HG03460 (cell line): ENCODE results near the gene LBHD2.
"Not testable (repeated sequence)": the region's sequence is repeated elsewhere in the genome, so short reads cannot be mapped to it uniquely, and the experiment has no call there.

ENCODE experiments used
- ATAC-seq: cut with Tn5 transposase; IDR thresholded peaks from one replicate; pipeline ENCODE4 v1.9.1; 2021; ENCODE audit not compliant: unreplicated experiment

Gene LBHD2

DNA sequence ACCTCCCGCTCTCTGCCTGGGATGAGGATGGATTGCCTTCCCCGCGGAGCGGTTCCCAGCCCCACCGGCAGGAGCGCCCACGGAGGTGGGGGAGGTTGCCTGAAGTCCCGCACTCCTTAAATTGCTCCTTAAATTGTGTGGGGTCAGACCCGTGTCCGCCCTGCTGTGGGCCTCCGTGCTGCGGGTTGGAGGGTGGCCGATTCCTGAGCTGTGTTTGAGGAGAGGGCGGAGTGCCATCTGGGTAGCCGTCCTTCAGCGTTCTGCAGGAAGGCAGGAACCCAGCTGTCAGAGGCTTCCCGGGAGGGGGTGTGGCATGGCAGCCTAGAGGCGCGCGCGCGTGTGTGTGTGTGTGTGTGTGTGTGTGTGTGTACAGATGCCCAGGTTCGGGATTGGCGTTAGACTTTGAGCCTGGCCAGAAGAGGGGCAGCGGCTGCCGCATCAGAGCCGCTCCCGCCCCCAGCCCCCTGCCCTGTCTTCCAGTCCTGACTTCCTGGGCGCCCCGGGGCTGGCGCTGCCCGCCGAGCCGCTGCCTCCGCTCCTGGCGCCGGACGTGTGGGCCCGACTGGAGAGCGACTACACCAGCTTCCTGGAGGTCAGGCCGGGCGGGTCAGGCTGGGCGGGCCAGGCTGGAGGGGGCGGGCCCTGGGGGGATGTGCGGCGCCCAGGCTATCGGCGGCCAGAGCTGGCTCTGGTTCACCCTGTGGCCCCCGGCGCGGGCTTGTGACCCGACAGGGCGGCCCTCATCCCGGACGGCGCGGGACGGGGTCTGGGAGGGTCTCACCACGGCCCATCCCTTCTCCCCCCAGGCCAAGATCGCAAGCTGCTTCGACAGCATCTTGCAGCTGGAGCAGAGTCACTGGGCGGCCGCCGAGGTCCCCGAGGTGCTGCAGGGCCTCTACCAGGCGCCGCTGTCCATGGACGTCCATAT lies 19.7 kb downstream of the LBHD2 start:
- no peak for ATAC-seq

DNA sequence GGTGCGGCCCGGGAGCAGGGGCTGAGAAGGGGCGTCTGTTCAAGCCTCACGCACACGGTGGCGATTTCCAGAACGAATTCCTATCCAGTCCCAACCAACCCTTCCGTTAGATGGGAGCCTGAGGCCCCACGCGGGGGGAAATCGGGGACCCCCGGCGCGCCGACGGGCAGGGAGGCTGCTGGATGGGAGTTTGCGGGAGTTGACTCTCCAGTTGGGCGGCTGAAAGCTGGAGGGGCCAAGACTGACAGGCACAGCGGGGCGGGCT lies 20.3 kb downstream of the LBHD2 start:
- no peak for ATAC-seq

GRCh38 chr14:103104654-103105452 lies 20.8 kb downstream of the LBHD2 start:
- ATAC-seq, result peak; percentile 52

GRCh38 chr14:103105580-103106150 lies 21.7 kb downstream of the LBHD2 start:
- ATAC-seq, result no peak

- no peak for ATAC-seq
Observed at GRCh38 chr14:103107455-103107854, 23.4 kb downstream of the LBHD2 start.

DNA sequence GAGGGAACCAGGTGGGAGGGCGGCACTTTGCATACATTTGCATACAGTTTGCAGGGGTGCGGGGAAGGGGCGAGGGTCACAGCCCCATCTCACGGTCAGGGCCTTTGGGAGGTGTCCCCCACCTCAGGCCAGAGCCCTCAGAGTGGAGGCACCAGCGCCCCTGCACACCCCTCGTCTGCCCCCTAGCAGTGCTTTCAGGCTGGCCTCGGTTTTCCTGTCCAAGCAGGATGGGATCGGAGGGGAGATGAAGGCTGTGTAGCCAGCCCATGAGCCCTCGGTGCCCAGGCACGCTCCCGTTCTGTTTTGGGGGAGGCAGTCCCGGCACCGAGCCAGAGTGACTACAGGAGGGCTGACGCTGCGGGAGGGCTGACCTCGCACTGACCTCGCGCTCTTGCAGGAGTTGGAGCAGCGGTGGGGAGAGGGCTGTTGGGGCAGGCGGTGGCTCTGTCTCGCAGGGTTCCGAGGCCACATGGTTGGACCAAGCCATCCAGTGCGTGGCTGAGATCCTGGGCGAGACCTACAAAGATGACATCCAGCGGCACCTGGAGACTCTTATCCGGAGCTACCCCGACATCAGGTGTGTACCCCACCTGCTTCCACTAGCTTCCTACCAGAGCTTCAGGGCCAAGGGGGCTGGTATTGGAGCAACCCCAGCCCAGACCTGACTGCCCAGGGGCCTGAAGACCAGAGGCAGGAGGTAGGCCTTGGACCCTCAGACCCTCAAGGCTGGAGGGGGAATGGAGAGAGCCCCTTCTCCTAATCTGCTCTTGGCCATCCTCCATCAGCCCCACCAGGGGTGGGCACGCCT lies 24.1 kb downstream of the LBHD2 start:
- ATAC-seq, result no peak

GRCh38 chr14:103108749-103109207 lies 24.8 kb downstream of the LBHD2 start:
- no peak for ATAC-seq

DNA sequence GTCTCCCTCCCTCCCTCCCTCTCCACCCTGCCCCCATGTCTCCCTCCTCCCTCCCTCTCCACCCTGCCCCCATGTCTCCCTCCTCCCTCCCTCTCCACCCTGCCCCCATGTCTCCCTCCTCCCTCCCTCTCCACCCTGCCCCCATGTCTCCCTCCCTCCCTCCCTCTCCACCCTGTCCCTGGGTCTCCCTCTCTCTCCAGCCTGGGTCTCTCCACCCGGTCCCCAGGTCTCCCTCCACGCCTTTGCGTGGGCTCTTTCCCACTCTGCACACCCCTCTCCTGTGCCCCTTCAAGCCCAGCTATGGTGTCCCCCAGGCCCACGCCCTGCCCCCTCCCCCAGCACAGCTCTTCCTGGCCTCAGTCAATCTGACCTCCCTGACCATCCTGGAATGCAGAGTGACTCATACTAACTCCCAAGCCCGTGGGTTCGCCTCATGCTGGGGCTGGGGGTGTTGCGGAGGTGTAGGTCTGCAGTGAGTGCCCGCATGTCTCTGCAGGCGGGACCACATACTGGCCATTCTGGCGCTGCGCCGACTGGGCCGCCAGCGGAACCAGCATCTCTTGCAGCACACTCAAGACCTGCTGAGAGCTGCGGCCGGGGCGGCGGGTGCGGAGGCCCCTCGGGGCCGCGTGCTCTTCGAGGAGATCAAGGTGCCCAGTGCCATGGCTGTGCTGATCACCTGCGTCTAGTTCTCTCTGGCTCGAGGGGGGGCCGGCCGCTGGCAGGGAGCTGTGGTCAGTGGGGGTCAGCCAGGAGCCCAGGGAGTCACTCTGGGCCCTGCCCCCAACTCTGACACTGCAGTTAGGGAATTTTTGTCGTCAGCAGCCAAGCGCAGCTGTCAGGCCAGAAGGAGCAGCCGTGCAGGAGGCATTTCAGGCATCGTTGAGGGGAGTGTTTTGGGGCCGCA lies 25.8 kb downstream of the LBHD2 start:
- no peak for ATAC-seq

GRCh38 chr14:103110681-103111231 lies 26.7 kb downstream of the LBHD2 start:
- ATAC-seq, result no peak

GRCh38 chr14:103111232-103111868 lies 27.3 kb downstream of the LBHD2 start:
- no peak for ATAC-seq

DNA sequence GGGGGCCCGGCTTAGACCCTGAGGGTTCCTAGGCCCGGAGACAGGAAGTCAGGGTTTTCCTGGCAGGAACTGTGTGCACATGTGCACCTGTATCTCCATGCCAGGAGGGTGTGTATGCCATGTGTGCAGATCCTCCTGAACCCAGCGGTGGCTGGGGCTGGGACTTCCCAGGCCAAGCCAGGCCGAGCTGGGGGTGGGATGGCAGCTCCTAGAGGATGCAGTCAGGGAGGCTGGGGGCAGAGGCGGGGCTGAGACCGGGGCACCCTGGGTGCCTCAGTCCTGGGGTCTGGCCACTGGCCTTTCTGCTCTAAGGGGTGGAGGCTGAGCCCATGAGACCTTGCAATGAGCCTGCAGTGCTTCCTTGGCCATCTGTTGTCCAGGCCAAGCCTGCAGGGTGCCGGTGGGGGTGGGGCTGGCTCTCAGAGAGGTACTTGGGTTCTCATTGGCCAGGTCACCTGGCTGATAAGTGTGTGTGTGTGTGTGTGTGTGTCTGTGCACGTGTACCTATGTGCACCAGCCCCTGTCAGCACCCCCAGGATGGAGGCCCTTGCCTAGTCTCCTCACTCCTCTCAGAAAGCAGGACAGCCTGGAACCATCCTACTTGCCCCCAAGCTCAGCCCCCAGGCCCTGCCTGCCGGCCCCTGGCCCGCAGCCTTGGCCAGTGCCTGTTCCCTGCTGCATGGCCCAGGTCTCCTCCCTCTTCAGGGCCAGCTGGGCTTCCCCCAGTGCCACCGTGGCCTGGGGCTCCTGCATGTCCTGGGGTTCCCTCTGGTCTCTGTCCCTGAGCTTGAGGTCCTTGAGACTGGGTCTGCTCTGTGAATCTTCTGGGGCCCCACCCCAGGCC lies 28.6 kb downstream of the LBHD2 start:
- no peak for ATAC-seq

- no peak for ATAC-seq
Observed at GRCh38 chr14:103113303-103113702, 29.3 kb downstream of the LBHD2 start.

GRCh38 chr14:103113774-103114173 lies 29.8 kb downstream of the LBHD2 start:
- no peak for ATAC-seq

GRCh38 chr14:103115086-103115679 lies 31.2 kb downstream of the LBHD2 start:
- ATAC-seq, result not testable (repeated sequence)

- no peak for ATAC-seq
Observed at GRCh38 chr14:103115845-103116572, 32.0 kb downstream of the LBHD2 start.

DNA sequence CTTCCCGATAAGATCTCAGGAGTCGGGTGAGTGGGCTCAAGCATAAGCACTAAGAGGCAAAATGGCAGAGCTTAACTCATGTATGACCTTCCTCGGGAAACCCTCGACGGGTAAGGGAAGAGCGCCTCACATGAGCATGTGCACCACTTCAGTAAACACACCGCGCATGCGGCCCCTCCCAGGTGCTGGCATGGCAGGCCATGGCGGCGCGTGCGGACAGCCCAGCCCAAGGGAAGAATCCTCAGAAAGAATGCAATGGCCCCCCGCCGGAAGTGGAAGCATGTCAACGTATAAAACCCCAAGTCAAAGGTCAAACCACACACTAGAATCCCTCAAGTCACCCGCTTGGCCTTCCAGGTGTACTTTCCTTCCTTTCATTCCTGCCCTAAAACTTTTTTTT lies 32.6 kb downstream of the LBHD2 start:
- no peak for ATAC-seq

- not testable (repeated sequence) for ATAC-seq
Observed at GRCh38 chr14:103117499-103117898, 33.5 kb downstream of the LBHD2 start.
